Measurements from ENCODE around the gene LAMP5.

Gene LAMP5

GRCh38 chr20:9501473-9501872, 12.9 kb upstream of the LAMP5 start:
- no peak for DNase-seq

DNA sequence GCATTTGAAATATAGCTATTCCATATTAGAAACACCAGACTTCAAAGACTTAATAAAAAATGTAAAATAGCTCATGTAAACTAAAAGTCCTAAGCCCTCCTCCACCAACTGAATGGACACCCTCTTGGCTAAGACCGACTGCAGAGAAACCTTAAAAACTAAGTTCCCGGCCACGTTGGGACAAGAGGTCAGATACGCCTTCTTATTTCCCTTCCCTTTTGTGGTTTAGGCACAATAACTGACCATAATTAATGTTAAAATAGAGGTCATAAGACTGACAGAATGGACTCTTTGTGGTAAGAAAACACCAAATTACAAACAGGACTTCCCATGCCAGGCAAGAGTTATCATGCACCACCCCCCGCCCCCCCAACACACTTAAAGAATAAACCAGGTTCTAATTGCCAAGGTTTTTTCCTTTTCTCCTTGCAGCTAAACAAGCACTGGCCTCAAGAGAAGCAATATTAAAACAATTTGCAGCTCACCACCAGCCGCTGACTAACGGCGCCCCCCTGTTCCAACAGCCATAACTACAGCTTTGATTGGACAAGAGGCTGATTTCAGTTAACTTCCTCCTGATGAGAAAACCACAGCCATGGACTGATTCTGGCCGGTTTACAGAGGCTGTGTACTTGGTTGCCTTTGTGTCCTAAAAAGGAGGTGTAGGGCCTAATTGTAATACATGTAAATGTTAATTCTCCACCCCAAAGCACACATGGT, 10.7 kb upstream of the LAMP5 start:
- DNase-seq = no peak

DNA sequence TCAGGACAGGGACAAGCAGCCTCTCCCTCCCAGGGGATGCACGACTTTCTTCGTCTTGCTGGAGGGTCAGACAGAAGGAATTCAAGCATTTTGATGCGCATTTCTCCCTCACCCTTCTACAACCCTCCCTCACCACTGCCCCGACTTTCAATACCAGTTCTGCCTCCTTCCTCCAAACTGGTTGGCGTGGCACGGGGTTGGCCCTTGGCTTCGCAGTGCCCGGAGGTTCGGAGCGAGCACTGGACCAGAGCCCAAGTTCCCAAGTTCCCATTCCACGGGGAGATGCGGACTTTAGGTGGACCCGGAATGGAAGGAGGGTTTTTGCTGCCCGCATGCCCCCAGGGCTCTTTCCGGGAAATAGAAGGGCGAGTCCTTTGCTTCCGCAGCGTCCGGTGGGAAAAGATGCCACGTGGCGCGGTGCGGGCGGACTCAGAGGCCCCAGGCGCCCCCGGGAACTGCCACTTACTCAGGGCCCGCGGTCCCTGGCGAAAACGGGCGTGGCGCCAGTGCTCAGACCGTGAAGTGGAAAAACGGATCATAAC, 8.0 kb upstream of the LAMP5 start:
- no peak for DNase-seq

GRCh38 chr20:9506964-9507369, 7.4 kb upstream of the LAMP5 start:
- no peak for DNase-seq

DNA sequence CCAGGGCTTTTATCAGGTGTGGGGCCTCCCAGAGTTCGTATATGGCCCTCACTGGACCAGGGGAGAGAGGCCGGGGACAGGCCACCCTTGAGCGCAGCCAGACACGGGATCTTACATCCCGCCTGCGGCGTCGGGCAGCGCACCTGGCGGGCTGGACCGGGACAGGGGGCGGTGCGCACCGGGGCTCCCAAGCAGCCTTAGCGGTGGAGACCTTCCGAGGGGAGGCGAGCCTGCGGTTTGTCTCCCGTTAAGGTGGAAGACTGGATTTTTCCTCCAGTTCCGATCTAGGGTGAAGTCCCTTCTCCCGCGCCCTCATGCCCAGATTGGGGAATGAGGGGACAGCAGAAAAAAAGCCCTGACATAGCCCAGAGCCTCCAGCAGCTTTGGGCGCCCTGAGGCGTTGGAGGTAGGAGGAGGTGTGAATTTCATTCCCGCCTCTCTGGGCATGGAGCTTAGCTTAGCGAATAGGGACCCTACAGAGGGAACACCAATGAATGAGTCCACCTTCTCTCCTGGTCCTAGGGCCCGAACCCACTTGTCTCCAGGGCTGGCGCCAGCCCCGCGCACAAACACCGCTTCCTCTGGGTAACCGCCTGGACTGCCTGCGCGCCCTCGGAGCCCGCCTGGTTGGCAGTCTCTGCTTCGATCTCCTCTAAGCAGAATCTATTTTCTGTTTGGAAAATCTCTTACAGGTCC, 6.7 kb upstream of the LAMP5 start:
- no peak for DNase-seq

DNA sequence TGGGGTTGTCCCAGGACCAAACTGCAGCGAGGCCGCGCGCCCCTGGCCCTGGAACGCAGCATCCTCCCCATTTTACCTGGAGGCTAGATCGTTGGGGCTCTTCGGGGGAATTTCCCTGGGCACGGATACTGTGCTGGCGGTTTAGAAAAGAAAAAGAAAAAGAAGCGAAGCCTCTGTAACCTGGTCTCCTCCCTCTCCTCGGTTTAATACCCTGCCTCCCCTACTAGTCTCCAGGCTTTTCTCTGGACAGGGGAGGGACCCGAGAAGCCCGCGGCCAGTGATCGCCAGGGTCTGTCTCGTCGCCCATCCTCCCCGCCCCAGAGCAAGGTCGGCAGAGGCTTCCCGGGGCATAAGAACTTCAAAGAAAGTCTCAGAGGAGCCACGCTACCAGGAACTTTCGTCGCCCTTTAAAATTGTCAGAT, 6.1 kb upstream of the LAMP5 start:
- no peak for DNase-seq

GRCh38 chr20:9508696-9509178, 5.7 kb upstream of the LAMP5 start:
- DNase-seq = no peak

DNA sequence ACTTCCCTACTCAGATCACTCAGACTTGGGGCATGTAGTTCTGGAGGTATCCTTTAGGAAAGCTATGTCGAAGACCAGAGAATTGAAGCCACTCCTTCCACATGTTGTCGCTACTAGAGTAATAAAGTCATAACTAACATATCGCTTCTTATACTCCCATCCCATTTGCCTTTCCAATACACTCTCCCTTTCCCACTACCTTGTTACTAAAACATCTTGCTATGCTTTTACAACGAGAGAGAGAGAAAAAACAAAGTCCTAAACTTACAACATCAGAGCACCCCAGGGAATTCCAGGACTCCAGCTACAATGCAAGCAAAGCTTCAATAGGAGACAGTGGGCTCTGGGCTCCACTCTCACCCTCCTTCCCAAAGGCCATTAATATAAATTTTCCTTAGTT, 5.1 kb upstream of the LAMP5 start:
- no peak for DNase-seq

DNA sequence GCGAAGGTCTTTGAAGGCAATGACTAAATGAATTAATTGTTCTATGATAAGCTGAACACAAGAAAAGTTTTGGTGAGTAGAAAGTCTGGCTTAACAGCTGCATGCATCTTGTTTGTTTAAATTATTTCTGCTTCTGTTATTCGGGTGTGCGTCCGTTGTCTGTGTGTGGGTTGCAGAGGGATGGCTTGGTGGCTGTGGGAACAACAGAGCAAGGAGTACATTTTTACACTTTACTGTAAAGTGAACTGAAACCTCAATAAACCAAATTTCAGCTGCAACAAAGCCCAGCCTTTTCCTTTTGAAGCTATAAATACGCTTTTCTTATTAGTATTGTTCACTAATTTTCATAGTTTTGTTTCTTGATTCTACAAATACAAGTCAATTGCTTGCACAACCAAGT, 3.5 kb upstream of the LAMP5 start:
- no peak for DNase-seq

GRCh38 chr20:9514072-9514460, 324 bp upstream of the LAMP5 start:
- DNase-seq = no peak

GRCh38 chr20:9515214-9515585, 810 bp downstream of the LAMP5 start:
- DNase-seq = no peak

- DNase-seq = no peak
Measured at GRCh38 chr20:9515741-9516233, 1.4 kb downstream of the LAMP5 start.

DNA sequence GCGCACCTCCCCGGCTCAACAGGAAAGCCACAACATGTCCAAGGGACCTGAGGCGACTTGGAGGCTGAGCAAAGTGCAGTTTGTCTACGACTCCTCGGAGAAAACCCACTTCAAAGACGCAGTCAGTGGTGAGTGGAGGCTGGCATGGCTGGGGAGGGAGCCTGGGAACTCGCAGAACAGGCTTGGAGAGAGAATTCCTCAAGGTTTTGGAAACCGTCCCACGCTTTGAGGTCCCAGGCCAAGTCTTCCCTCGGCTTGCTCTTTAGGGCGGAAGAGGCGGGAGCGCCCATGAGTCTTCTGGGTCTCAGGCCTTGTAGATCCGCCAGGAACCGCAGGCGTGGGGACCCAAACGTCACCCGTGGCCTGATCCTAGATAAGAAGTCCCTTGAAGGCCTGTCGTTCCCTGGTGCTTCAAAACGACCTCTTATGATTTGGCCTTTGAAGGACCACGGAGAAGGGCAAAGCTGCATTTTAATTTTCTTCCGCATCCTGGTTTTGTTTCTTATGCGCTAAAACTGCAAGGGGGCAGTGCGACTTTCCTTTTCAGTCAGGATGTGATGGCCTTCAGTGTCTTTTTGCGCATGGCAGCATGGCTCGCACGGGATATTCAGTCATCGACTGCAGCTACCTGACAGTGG, 2.0 kb downstream of the LAMP5 start:
- DNase-seq = no peak

GRCh38 chr20:9517297-9518162, 3.1 kb downstream of the LAMP5 start:
- no peak for DNase-seq

GRCh38 chr20:9518576-9519175, 4.3 kb downstream of the LAMP5 start:
- no peak for DNase-seq

DNA sequence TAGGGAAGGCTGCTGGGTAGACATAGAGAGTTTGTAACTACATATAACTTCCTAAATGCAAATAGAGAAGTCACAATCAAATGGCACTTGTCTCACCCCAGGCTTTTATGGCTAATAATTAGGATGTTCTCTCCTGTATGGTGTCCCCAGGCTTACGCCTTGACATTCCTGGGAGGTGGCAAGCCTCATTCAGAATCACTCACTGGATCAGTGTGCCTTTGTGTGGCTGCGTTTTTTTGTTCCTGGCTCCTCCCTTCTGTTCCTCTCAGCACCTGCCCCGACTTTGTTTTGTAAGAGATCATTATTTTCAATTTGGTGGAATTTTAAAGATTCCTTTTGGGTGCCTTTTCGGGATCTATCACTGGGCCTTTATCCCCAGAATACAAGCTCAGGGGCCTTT, 5.7 kb downstream of the LAMP5 start:
- DNase-seq = no peak

DNA sequence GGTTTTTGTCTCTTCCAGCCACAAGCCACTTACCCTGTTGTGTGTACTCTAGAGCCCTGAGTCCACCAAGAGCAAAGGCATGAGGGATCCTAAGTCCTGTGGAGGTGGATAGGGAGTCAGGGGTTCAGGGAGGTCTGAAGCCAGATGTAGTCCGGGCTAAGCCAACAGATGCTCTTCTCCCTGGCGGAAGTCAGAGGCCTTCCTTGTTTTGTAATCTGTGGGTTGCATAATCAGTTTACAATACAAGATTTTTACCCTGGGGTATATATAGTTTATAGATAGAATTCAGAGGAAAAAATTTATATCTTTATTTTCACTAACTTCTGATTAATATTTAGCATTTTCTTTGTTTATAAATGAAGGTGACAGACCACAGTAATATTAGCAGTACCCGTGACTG, 9.2 kb downstream of the LAMP5 start:
- no peak for DNase-seq

- DNase-seq = no peak
Measured at GRCh38 chr20:9531581-9531980, 17.2 kb downstream of the LAMP5 start.

GRCh38 chr20:9532069-9532838, 17.9 kb downstream of the LAMP5 start:
- no peak for DNase-seq

GRCh38 chr20:9534025-9534424, 19.6 kb downstream of the LAMP5 start:
- DNase-seq = no peak

DNA sequence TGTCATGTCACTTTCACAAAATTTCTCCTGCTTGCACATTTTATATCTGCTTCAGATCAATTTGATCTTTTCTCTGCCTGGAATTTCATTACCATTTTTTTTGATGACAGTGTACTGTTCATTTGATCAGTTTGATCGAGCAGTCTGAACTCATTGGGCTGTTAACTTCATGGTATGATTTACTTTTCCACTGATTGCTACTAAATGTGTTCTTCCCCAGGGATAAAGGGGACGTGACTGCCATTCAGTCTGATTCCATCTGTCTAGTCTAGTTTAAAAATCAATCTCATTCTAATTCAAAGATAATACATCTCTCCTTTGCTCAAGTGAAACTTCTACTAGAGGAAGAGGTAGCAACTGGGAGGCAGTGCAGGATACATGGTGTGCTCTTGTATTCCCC, 21.1 kb downstream of the LAMP5 start:
- DNase-seq = no peak
